Activated CD4-positive, alpha-beta T cell treated with anti-CD3 and anti-CD28 coated beads, Interleukin-2, amount 10 ng/mL, durations not matched to agents 7 days and 5 days (primary cell): ENCODE results near the gene PROB1. TPM values are rescaled to one million over a fixed set of nuclear protein-coding genes. Genes with fewer than 3 reads are reported as not detected.
"Not testable (repeated sequence)": the region's sequence is repeated elsewhere in the genome, so short reads cannot be mapped to it uniquely, and the experiment has no call there.

Source experiments
- CTCF ChIA-PET: fragments of 350-600 bp; sonication (Branson Sonifier 250); formaldehyde crosslinking; loops from one replicate; lab custom pipeline; 2021; ENCODE audit warnings: antibody characterized with exemption; lab: Charles Lee
- POLR2A ChIA-PET: fragments of 350-600 bp; sonication (Branson Sonifier 250); formaldehyde crosslinking; loops from one replicate; lab custom pipeline; 2021; ENCODE audit warnings: antibody characterized with exemption; lab: Charles Lee
- DNase-seq: peaks from one replicate; pipeline ENCODE4 v3.0.0-alpha.2; 2020
- H3K27ac Mint-ChIP-seq: one replicate; pipeline ENCODE4 v1.8.0; 2021; ENCODE audit warnings: mild to moderate bottlenecking, moderate library complexity, mixed read lengths
- H3K27me3 Mint-ChIP-seq: one replicate; pipeline ENCODE4 v1.8.0; 2021; ENCODE audit warnings: mixed read lengths
- H3K36me3 Mint-ChIP-seq: one replicate; pipeline ENCODE4 v1.8.0; 2021; ENCODE audit warnings: low read depth, mixed read lengths
- H3K4me1 Mint-ChIP-seq: one replicate; pipeline ENCODE4 v1.8.0; 2021; ENCODE audit warnings: mixed read lengths
- H3K4me3 Mint-ChIP-seq: one replicate; pipeline ENCODE4 v1.8.0; 2021; ENCODE audit warnings: mild to moderate bottlenecking, moderate library complexity, mixed read lengths
- H3K9me3 Mint-ChIP-seq: one replicate; pipeline ENCODE4 v1.8.0; 2021; ENCODE audit warnings: mixed read lengths
- total RNA-seq, 2 experiments: library from RNA; stranded (reverse); gene quantifications; one replicate each; pipeline ENCODE4 v1.2.3, GENCODE V29; 2021

The PROB1 gene
- total RNA-seq, 2 experiments from 2014 or later = 3.3 to 3.4 TPM

DNA sequence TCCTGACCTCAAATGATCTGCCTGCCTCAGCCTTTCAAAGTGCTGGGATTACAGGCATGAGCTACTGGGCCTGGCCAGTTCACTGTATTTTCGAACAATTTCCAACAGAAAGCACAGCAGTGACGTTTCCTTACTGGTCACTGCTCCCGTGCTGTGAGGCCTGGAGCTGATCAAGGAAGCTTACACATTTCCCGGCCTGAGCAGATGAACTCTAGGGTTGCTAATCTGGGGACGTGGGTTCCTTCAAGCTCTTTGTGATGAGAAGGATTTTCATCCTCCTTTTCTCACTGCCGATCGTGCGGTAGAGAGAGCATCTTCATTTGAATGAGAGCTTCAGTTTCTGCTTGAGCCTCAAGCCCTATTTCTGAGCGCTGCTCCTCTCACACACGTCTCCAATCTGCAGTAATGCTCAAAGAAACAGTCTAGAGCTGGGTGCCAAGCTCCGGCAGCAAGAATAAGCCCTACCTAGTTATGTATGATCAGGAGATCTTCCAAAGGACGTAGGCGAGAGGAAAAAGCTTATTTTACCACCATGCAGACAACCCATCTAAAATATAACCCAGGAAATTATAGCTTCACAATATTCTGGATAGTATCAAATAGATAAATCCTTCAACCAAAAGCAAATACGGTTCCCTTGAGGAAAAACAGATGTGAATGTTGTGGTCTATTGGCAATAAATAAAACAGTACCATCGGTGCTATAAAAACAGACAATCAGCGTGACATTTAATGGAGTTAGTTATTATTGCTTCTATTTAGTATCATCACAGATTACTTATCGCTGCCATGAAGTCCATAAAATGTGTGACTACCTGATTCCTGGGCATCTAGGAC, 16.3 kb upstream of the PROB1 start:
- POLR2A ChIA-PET = interaction anchor here (0.6 kb wide), 1 partner anchor 73 kb away, joined by 5 read pairs; no protein-coding TSS in a partner anchor
- DNase-seq = no peak
- no peak overlapping the region for H3K4me3 Mint-ChIP-seq
- no peak overlapping the region for H3K27ac Mint-ChIP-seq
- H3K36me3 Mint-ChIP-seq = peaks cover 2% of the 10 kb centered on the region
- no peaks in the 10 kb centered on the region for H3K27me3 Mint-ChIP-seq
- H3K4me1 Mint-ChIP-seq = peaks cover 50% of the 10 kb centered on the region
- H3K9me3 Mint-ChIP-seq = no peaks in the 10 kb centered on the region
- CTCF ChIA-PET = interaction anchor here (0.6 to 5.4 kb wide), 13 partner anchors 8 to 893 kb away, joined by 3 to 31 read pairs (median 5); partner anchors contain the start of genes DNAJC18, MZB1 and SPATA24

DNA sequence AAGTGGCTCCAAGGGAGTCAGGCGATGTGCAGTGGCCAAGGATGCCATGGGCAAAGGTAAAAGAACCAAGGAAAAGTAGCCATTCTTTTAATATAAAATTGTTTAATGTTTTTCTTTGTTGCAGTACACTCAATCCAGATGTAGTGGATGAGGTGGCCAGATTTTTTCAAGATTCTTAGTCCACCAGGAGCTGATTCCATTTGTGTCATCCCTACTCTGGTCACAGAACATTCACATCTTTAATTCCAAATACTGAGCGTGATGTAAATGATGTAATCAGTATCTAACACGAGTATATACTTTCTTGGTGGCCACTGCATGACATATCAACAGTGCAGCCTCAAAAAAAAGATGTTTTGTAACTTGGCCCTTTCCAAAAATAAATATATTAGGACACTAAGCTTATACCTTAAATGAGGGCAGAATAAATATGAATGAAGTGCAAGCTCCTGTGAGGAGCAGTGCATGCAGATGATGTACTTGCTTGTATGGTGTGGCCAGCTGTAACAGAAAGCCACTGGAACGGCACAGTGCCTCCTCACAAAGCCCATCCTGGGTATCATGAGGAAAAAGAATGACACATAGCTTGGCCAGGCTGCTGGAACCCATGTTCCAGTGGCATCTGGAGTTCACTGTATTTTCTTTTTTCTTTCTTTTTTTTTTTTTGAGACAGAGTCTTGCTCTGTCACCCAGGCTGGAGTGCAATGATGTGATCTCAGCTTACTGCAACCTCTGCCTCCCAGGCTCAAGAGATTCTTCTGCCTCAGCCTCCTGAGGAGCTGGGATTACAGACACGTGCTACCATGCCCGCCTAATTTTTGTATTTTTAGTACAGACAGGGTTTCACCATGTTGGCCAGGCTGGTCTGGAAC, 15.5 kb upstream of the PROB1 start:
- Mint-ChIP-seq H3K27me3 (no peaks in the 10 kb centered on the region), H3K36me3 (peaks cover 2% of the 10 kb centered on the region), H3K9me3 (no peaks in the 10 kb centered on the region), H3K4me1 (peaks cover 42% of the 10 kb centered on the region), H3K27ac (no peak overlapping the region), H3K4me3 (no peak overlapping the region)
- POLR2A ChIA-PET = no interaction called here
- CTCF ChIA-PET = interaction anchor here (0.5 to 5.4 kb wide), 16 partner anchors 7 to 894 kb away, joined by 3 to 31 read pairs (median 4); partner anchors contain the start of genes DNAJC18, MZB1, PROB1 and SPATA24
- DNase-seq = no peak

DNA sequence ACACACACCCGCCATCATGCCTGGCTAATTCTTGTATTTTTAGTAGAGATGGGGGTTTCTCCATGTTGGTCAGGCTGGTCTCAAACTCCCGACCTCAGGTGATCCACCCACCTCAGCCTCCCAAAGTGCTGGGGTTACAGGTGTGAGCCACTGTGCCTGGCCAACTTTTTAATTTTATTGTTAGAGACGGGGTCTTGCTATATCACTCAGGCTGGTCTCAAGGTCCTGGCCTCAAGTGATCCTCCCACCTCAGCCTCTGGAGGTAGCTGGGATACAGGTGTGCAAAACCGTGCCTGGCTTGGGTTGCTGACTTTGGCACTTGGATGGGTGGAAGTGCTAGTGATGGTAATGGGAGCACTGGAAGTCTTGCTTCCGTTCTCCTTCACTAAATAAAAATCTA, 14.2 kb upstream of the PROB1 start:
- DNase-seq, POLR2A ChIA-PET, H3K27me3 Mint-ChIP-seq, H3K27ac Mint-ChIP-seq, H3K4me3 Mint-ChIP-seq, H3K36me3 Mint-ChIP-seq, H3K9me3 Mint-ChIP-seq: not testable (repeated sequence)
- CTCF ChIA-PET = interaction anchor here (1.0 to 5.4 kb wide), 7 partner anchors 9 to 73 kb away, joined by 3 to 31 read pairs (median 6); partner anchors contain the start of genes DNAJC18, MZB1, PROB1 and STING1
- H3K4me1 Mint-ChIP-seq = peaks cover 38% of the 10 kb centered on the region

DNA sequence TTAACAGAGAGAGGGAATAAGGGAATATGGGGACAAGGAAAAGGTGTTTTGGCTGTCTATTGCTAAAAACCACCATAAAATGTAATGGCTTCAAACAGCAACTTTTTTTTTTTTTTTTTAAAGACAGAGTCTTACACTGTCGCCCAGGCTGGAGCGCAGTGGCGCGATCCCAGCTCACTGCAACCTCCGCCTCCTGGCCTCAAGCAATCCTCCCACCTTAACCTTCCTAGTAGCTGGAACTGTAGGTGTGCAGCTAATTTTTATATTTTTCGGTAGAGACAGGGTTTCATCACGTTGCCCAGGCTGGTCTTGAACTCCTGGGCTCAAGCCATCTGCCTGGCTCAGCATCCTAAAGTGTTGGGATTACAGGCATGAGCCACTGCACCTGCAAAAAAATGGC, 13.3 kb upstream of the PROB1 start:
- Mint-ChIP-seq H3K4me3 (no peak overlapping the region), H3K4me1 (peaks cover 38% of the 10 kb centered on the region), H3K27me3 (no peaks in the 10 kb centered on the region), H3K9me3 (no peaks in the 10 kb centered on the region), H3K36me3 (no peaks in the 10 kb centered on the region), H3K27ac (no peak overlapping the region)
- ChIA-PET CTCF (interaction anchor here (0.6 to 5.4 kb wide), 5 partner anchors 11 to 190 kb away, joined by 3 to 31 read pairs (median 6); partner anchors contain the start of genes MZB1 and STING1), POLR2A (no interaction called here)
- DNase-seq = no peak

DNA sequence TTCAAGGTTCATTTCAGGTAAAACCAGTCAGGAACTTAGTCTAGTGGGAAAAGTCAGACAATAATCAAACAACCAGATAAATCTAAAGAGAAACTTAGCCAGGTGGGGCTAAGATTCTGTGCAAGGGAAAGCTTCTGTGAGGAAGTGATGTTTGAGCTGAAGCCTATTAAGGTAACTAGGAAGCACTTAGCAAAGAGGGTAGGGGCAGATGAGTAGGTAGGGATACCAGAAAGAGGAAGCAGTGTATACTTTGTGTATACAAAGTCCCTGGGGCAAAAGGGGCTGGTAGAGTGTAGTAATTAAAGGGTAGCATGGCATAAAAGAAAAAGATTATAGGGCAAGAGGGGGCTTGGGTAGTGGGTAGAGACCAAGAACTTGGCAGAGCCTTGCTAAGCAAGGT, 12.6 kb upstream of the PROB1 start:
- H3K27me3 Mint-ChIP-seq = no peaks in the 10 kb centered on the region
- H3K4me3 Mint-ChIP-seq = no peak overlapping the region
- no peaks in the 10 kb centered on the region for H3K36me3 Mint-ChIP-seq
- DNase-seq = no peak
- H3K27ac Mint-ChIP-seq = peak overlapping the region; percentile 60
- ChIA-PET CTCF (interaction anchor here (0.6 to 5.4 kb wide), 7 partner anchors 9 to 105 kb away, joined by 3 to 31 read pairs (median 3); partner anchors contain the start of gene MZB1), POLR2A (no interaction called here)
- peaks cover 39% of the 10 kb centered on the region for H3K4me1 Mint-ChIP-seq
- H3K9me3 Mint-ChIP-seq = no peaks in the 10 kb centered on the region

GRCh38 chr5:139406963-139407362, 12.1 kb upstream of the PROB1 start:
- Mint-ChIP-seq H3K4me3 (no peak overlapping the region), H3K4me1 (peaks cover 40% of the 10 kb centered on the region), H3K9me3 (no peaks in the 10 kb centered on the region), H3K36me3 (no peaks in the 10 kb centered on the region), H3K27ac (no peak overlapping the region), H3K27me3 (no peaks in the 10 kb centered on the region)
- POLR2A ChIA-PET = no interaction called here
- DNase-seq = no peak
- CTCF ChIA-PET = interaction anchor here (0.6 to 5.4 kb wide), 9 partner anchors 9 to 359 kb away, joined by 3 to 31 read pairs (median 3); partner anchors contain the start of gene MZB1

DNA sequence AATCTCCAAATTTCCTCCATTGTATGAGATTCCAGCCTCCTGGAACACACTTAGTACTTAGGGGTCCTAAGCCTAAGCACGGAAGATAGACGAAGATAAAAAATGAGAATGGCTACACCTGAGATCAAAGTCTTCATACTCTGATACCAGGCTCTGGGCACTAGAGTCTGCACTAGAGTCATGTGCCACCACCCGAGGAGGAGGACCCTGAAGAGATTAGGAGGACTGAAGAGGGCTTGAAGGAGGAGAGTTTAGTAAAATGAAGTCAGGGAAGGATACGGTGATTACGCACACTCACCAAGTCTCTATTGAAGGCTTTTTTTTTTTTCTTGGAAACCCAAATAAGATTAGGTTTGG, 9.6 kb upstream of the PROB1 start:
- H3K4me1 Mint-ChIP-seq = peaks cover 44% of the 10 kb centered on the region
- no peaks in the 10 kb centered on the region for H3K9me3 Mint-ChIP-seq
- no peaks in the 10 kb centered on the region for H3K27me3 Mint-ChIP-seq
- no peak for DNase-seq
- peak overlapping the region; percentile 100 for H3K27ac Mint-ChIP-seq
- POLR2A ChIA-PET = no interaction called here
- CTCF ChIA-PET = interaction anchor here (0.6 to 5.5 kb wide), 6 partner anchors 7 to 109 kb away, joined by 3 to 43 read pairs (median 10); partner anchors contain the start of gene MZB1
- no peaks in the 10 kb centered on the region for H3K36me3 Mint-ChIP-seq
- H3K4me3 Mint-ChIP-seq = peak overlapping the region; percentile 92

DNA sequence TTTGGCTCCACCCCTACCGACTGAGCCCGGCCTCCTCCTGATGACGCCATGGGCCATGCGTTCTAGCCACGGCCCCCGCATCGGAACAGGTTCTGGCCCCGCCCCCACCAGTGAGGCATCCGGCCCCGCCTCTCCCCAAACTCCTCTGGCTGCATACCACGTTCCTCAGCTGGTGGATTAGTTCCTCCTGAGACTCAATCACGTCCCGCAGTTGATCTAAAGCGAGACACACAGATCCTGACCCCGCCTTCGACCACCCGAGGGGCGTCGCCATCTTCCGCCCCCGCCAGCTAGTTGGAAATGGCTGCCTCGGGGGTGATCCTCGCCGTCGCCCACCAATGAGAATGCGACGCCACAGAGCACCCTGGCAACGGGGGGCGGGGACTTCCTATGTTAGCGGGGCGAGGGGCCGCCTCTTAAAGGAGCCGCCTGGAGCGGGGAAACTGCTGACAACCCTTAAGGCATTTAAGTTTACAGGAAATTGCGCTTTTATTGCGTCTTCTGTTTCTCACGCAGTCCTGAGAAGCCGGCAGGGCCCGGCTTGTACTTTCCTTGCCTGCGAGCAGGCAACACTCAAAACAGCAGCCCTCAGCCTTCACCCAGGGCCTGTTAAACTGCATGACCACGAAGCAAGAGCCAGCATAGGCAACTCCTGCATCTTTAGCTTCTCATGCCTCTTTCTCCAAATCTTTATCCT, 9.0 kb upstream of the PROB1 start, which contains the start of gene SPATA24:
Gene SPATA24 (minus strand): TSS at position 303 of the 697 bp plus-strand sequence. CDS start 29 bp downstream, at position 274.
- Mint-ChIP-seq H3K27me3 (no peaks in the 10 kb centered on the region), H3K36me3 (peaks cover 2% of the 10 kb centered on the region), H3K4me1 (peaks cover 47% of the 10 kb centered on the region), H3K9me3 (no peaks in the 10 kb centered on the region), H3K27ac (peak within 1 kb of the TSS; percentile 100), H3K4me3 (peak within 1 kb of the TSS; percentile 92)
- POLR2A ChIA-PET = interaction anchor here (0.6 kb wide), 1 partner anchor 119 kb away, joined by 3 read pairs; no protein-coding TSS in a partner anchor
- peak; percentile 99 for DNase-seq
- CTCF ChIA-PET = interaction anchor here (0.6 to 5.5 kb wide), 10 partner anchors 8 to 110 kb away, joined by 3 to 43 read pairs (median 10); partner anchors contain the start of genes MZB1 and PROB1

GRCh38 chr5:139403418-139403786, 8.5 kb upstream of the PROB1 start:
- CTCF ChIA-PET = interaction anchor here (0.9 to 5.5 kb wide), 12 partner anchors 8 to 110 kb away, joined by 3 to 43 read pairs (median 6); partner anchors contain the start of genes MZB1 and PROB1
- H3K4me3 Mint-ChIP-seq = peak overlapping the region; percentile 92
- peaks cover 2% of the 10 kb centered on the region for H3K36me3 Mint-ChIP-seq
- no peaks in the 10 kb centered on the region for H3K9me3 Mint-ChIP-seq
- POLR2A ChIA-PET = interaction anchor here (0.6 kb wide), 1 partner anchor 118 kb away, joined by 3 read pairs; no protein-coding TSS in a partner anchor
- DNase-seq = no peak
- peaks cover 47% of the 10 kb centered on the region for H3K4me1 Mint-ChIP-seq
- H3K27ac Mint-ChIP-seq = peak overlapping the region; percentile 100
- H3K27me3 Mint-ChIP-seq = no peaks in the 10 kb centered on the region

DNA sequence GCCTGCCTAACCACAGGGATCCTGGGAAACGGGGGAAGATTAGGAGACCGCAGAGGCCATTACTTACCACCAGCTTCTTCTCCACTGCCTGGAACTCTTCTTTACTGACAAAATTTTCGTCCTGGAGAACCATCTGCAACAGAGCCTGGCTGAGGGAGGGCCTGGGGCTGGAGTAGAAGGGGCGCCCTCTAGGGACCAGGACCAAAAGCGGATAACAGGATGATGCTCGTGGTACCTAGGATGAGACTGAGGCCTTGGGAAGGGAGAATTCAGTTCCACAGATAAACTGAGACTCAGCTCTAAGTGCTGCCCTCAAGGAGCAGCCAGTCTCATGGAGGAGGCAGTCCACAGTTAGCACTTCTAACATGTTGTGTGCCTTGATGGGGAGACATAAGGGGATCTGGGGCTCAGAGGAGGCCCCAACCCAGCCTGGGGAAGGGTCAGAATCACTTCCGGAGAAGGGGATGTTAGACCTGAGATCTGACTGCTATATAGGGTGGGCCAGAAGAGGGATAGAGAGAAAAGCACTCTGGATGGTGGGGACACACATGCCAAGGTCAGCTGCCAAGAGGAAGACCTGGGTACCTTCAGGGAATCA, 7.8 kb upstream of the PROB1 start:
- no peak for DNase-seq
- ChIA-PET CTCF (interaction anchor here (0.8 to 5.5 kb wide), 13 partner anchors 9 to 115 kb away, joined by 3 to 43 read pairs (median 4); partner anchors contain the start of genes DNAJC18 and MZB1), POLR2A (no interaction called here)
- Mint-ChIP-seq H3K9me3 (no peaks in the 10 kb centered on the region), H3K27ac (peak overlapping the region; percentile 100), H3K36me3 (peaks cover 2% of the 10 kb centered on the region), H3K27me3 (no peaks in the 10 kb centered on the region), H3K4me3 (peak overlapping the region; percentile 92), H3K4me1 (peaks cover 44% of the 10 kb centered on the region)

- no peaks in the 10 kb centered on the region for H3K9me3 Mint-ChIP-seq
- peaks cover 7% of the 10 kb centered on the region for H3K36me3 Mint-ChIP-seq
- no peak overlapping the region for H3K4me3 Mint-ChIP-seq
- H3K27me3 Mint-ChIP-seq = no peaks in the 10 kb centered on the region
- peaks cover 42% of the 10 kb centered on the region for H3K4me1 Mint-ChIP-seq
- POLR2A ChIA-PET = no interaction called here
- CTCF ChIA-PET = interaction anchor here (0.8 to 5.5 kb wide), 7 partner anchors 10 to 149 kb away, joined by 3 to 43 read pairs (median 11); partner anchors contain the start of gene MZB1
- no peak for DNase-seq
- no peak overlapping the region for H3K27ac Mint-ChIP-seq
Measured at GRCh38 chr5:139401546-139401945, 6.6 kb upstream of the PROB1 start.
